ENCODE measurements around the gene TNNT3. TPM values are rescaled to one million over a fixed set of nuclear protein-coding genes. Genes with fewer than 3 reads are reported as not detected.
A peak's percentile ranks its signal among the peaks of the same experiment; 100 is the strongest.

The TNNT3 gene
- total RNA-seq, 4 donors from 2014 or later, result 4.4 to 8.6 (median 6.1) TPM

DNA sequence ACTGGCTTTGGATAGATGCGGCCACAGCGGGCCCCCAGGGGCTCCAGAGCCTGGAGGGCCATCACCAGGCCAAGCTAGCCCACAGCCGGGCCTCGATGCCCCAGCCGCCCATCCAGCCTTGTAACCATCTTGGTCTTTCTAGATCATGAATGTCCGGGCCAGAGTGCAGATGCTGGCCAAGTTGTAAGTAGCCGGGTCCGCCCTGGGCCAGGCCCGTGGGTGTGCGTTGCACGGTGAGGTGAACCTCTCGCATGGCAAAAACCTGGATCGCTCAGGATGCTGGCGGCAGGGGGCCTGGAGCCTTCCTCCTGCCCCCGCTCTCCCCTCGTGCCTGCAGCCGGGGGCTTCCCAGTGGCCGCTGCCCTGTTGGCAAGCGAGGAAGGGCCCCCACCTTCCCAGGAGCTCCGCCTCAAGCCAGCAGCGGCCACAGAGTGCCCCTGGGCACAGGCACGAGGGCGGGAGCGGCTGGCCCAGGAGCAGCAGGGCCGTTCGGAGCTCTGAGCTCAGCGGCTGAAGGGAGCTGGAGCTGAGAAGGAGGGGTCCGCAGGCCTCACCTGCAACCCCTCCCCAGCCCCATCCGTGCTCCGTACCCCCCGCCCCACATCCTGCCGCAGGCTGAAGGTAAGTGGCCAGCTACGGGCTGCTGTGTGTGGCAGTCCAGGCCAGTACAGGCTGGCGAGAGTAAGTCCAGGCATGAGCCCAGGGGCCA lies 16.7 kb downstream of the TNNT3 start:
- Histone ChIP-seq H3K27ac (no peak overlapping the region), H3K4me1 (peaks cover 0 to 24% (median 0%) of the 10 kb centered on the region in 4 donors), H3K4me3 (no peak overlapping the region), H3K27me3 (no peaks in the 10 kb centered on the region), H3K36me3 (no peaks in the 10 kb centered on the region), H3K9me3 (no peaks in the 10 kb centered on the region)
- WGBS, 2 donors, result 84 to 87% methylated on average over 13 to 17 of the region's 34 CpGs
- DNase-seq (ENCODE audit: low spot score in 2 of 2), result no peak
- TF ChIP-seq EP300 (IDR thresholded peaks at IDR 0.05), result no peak
- TF ChIP-seq, protein P1, sequence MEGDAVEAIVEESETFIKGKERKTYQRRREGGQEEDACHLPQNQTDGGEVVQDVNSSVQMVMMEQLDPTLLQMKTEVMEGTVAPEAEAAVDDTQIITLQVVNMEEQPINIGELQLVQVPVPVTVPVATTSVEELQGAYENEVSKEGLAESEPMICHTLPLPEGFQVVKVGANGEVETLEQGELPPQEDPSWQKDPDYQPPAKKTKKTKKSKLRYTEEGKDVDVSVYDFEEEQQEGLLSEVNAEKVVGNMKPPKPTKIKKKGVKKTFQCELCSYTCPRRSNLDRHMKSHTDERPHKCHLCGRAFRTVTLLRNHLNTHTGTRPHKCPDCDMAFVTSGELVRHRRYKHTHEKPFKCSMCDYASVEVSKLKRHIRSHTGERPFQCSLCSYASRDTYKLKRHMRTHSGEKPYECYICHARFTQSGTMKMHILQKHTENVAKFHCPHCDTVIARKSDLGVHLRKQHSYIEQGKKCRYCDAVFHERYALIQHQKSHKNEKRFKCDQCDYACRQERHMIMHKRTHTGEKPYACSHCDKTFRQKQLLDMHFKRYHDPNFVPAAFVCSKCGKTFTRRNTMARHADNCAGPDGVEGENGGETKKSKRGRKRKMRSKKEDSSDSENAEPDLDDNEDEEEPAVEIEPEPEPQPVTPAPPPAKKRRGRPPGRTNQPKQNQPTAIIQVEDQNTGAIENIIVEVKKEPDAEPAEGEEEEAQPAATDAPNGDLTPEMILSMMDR (IDR thresholded peaks at IDR 0.05), result no peak
- no peak for TF ChIP-seq POLR2A (IDR thresholded peaks at IDR 0.05)

DNA sequence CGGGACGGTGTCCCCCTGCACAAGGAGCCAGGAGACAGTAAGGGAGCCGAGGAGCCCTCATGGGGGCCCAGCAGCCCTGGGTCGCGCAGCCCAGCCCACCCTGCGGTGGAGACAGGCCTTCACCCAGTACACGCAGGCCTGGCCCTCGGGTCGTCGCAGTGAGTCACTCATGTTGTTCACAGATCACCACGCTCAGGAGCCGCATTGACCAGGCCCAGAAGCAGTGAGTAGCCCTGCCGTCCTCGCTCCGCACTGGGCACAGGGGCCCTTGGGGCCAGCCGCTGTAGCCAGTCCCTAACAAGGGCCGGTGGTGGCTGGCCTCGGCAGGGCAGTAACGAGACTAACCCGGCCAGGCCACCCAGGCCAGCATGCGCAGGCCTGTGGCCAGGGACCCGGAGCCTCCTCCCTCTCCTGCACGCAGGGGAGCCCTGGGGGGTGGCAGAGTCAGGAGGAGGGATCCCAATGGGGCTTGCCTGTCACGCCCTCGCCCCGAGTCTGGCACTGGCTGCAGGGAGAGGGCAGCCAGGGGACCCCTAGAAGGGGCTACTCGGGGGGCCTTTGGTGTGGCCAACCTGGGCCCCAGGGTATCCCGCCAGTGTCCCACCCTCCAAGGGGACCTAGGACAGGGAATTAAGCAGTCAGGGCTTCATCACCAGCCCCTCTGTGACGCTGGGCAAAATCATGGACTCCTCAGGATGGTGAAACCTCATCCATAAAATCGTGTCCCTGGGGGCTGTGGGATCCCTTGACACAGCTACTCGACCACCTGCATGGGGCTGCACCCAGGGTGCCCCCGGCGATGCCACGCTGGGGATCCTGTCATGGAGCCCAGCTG lies 17.5 kb downstream of the TNNT3 start:
- WGBS, 2 donors, result 88 to 89% methylated on average over 7 to 22 of the region's 34 CpGs
- H3K4me1 ChIP-seq, result peaks cover 0 to 17% (median 0%) of the 10 kb centered on the region in 4 donors
- no peaks in the 10 kb centered on the region for H3K9me3 ChIP-seq
- H3K27ac ChIP-seq, result no peak overlapping the region
- no peaks in the 10 kb centered on the region for H3K36me3 ChIP-seq
- H3K4me3 ChIP-seq, result no peak overlapping the region
- no peak for TF ChIP-seq POLR2A (IDR thresholded peaks at IDR 0.05)
- no peak for TF ChIP-seq EP300 (IDR thresholded peaks at IDR 0.05)
- TF ChIP-seq, protein P1 (IDR thresholded peaks at IDR 0.05), result no peak
- H3K27me3 ChIP-seq, result no peaks in the 10 kb centered on the region
- no peak for DNase-seq (ENCODE audit: low spot score in 2 of 2)

DNA sequence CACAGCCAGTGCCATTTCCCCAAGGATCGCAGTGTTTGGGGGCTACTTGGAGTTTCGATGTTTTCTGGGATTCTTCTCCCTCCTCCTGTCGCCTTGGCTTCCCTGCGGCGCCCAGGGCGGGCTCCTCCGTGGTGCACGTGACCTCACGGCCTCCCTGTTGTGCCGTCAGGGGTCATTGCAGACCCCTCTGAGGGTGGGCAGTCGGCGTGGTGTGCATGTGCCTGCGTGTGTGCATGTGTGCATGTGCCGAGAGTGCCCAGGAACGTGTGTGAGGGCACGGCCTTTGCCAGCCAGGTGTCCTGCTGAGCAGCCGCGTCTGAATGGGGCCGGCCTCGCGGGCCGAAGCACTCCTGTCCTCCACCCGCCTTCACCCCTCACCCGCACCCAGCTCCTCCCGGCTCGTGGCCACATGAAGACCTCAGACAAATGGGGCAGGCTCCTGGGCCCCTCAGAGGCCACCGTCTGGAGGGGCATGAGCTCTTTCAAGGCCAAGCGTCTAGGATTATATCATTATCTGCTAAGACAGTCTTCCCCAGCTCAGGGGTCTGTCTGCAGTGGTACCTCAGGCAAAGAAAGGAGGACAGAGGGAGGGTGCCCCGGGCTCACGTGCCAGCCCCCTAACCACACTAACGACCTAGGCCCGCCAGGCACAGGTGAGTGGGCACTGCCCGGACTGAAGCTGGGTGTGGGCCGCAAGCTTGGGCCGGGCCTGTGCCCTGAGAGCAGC lies 18.3 kb downstream of the TNNT3 start:
- Histone ChIP-seq H3K36me3 (no peaks in the 10 kb centered on the region), H3K4me1 (peaks cover 0 to 22% (median 0%) of the 10 kb centered on the region in 4 donors), H3K4me3 (no peak overlapping the region), H3K9me3 (no peaks in the 10 kb centered on the region), H3K27me3 (no peaks in the 10 kb centered on the region), H3K27ac (no peak overlapping the region)
- no peak for TF ChIP-seq POLR2A (IDR thresholded peaks at IDR 0.05)
- TF ChIP-seq EP300 (IDR thresholded peaks at IDR 0.05), result no peak
- TF ChIP-seq, protein P1 (IDR thresholded peaks at IDR 0.05), result no peak
- no peak for DNase-seq (ENCODE audit: low spot score in 2 of 2)
- 89 to 90% methylated on average over 14 to 35 of the region's 35 CpGs for WGBS, 2 donors

DNA sequence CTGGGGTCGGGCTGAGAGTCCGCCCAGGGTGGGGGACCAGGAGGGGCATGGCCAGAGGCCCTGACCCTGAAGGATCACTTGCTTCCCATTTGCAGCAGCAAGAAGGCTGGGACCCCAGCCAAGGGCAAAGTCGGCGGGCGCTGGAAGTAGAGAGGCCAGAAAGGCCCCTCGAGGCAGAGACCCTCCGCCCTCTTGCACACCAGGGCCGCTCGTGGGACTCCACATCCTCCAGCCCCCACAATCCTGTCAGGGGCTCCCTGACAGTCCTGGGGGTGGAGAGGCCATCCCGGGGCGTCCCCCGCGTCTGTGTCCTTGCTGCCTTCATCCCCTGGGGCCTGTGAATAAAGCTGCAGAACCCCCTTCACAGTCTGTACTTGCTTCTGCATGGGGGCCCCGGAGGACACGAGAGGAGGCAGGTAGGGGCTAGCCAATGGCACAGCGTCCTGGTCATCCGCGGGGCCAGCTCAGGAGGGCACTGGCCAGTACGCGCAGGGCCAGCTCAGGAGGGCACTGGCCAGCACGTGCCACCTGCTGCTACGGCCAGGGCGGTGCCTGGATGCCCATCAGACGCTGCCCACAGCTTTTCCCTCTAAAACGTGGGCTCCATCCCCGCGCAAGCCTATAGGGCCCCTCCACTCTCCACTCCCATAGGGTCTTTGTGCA lies 19.0 kb downstream of the TNNT3 start:
- H3K27ac ChIP-seq, result peak overlapping the region in 1 of 4 donors; percentile 47
- peaks cover 0 to 24% (median under 1%) of the 10 kb centered on the region in 4 donors for H3K4me1 ChIP-seq
- H3K4me3 ChIP-seq, result no peak overlapping the region
- 63 to 80% methylated on average over 12 to 21 of the region's 27 CpGs for WGBS, 2 donors
- no peaks in the 10 kb centered on the region for H3K36me3 ChIP-seq
- no peaks in the 10 kb centered on the region for H3K9me3 ChIP-seq
- no peak for TF ChIP-seq EP300 (IDR thresholded peaks at IDR 0.05)
- TF ChIP-seq, protein P1 (IDR thresholded peaks at IDR 0.05), result no peak
- no peak for TF ChIP-seq POLR2A (IDR thresholded peaks at IDR 0.05)
- no peaks in the 10 kb centered on the region for H3K27me3 ChIP-seq
- no peak for DNase-seq (ENCODE audit: low spot score in 2 of 2)
